Iris pigment epithelial cell (primary cell): Measurements from ENCODE around the gene ENHO.
"Not testable (repeated sequence)": the region's sequence is repeated elsewhere in the genome, so short reads cannot be mapped to it uniquely, and the experiment has no call there.

Experiments used
- DNase-seq: peaks from one replicate; pipeline ENCODE4 v3.0.0-alpha.2; 2011; ENCODE audit warnings: low read depth

Gene ENHO

DNA sequence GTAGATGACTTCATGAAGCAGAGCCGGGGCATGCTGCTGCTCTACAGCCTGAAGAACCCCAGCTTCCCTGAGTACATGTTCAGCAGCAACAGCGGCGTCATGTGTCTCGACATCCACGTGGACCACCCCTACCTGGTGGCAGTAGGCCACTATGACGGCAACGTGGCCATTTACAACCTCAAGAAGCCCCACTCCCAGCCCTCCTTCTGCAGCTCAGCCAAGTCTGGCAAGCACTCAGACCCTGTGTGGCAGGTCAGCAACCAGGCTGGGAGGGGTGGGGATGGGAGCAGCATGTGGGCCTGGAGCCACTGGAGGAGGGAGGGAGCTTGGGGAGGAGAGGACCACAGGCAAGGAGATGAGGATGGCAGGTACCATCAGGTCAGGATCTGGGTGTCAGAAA is 16.2 kb downstream of the ENHO start:
- DNase-seq = no peak

DNA sequence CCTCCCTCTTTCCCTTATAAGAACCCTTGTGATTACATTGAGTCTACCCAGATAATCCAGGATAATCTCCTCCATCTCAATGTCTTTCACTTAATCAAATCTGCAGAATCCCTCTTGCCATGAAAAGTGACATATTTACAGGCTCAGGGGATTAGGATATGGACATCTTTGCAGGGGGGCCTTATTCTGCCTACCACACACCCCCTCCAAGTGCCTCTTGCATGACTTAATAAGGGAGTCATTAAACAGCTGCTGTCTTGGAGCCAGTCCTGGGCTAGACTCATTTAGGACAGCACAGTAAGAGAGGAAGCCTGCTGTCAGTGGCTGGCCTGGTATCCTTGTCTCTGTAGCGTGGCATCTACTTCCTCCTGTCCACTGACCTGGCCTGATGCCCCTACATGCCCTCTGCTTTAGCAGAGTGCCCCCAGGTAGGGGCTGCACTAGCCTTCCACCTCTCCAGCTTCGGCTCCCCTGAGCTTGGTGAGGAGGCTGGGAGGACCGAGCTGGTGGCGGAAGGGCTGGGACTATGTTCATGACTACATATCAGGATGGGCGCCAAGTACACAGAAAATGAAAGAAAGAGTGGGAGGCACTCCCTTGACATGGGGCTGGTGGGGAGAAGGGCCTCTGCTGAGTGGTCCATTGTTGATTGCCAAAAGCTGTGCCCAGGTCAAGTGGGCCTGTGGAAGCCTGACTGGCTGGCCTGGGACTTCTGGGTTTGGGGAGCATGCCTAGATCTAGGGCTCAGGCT is 17.2 kb downstream of the ENHO start:
- no peak for DNase-seq

DNA sequence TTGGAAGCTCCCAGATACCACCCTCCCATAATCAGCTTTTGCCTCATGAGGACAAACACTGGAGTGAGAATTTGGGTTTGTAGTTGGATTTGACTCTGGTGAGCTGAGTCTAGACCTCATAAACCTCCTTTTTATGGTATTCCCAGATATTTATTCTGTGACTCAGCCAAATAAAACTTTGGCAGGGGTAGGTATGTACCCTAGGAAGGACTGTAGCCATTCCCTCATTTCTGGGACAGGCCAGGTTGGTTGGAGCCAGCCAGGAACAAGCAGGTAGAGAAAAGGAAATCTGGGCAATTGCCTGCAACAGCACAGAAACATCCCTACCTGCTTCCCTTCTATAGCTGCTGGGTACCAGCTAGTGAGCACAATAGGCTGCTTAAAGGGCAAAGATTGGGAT is 19.4 kb downstream of the ENHO start:
- DNase-seq = no peak

DNA sequence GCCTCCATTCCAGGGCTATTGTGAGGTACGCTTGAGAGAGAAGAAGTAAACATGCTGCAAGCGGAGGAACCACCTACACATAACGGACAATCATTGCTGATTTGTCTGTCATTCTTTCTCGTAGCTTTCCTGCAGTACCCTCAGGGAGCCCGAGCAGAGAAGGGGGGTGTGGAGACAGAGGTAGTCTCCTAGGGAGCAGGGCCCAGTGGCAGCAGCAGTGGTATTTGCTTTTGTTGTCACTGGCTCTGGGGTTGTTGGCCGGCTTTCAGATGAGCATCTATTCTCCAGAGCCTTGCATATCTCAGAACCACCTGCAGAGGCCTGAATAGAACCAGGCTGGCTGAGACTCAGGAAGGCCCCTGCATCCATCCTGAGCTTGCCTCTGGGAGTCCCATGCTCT is 19.9 kb downstream of the ENHO start:
- no peak for DNase-seq

DNA sequence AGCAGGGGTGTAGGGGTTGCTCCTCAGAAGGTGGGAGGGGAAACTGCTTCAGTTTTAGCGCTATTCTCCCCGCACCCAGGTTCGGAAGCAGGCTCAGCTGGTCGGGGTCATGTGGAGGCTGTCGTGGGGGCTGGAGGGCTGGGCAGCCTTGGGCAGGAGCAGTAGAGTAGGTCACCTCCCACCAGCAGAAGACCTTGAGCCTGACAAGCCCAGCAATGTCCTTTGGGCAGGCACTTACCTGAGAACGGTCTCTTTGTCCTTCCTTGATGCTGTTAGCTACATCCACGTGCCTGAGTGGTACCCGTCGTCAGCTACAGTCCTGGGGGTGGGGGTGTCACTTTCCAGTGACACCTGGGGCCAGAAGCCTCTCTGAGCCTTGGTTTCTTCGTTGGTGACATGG is 20.3 kb downstream of the ENHO start:
- no peak for DNase-seq

DNA sequence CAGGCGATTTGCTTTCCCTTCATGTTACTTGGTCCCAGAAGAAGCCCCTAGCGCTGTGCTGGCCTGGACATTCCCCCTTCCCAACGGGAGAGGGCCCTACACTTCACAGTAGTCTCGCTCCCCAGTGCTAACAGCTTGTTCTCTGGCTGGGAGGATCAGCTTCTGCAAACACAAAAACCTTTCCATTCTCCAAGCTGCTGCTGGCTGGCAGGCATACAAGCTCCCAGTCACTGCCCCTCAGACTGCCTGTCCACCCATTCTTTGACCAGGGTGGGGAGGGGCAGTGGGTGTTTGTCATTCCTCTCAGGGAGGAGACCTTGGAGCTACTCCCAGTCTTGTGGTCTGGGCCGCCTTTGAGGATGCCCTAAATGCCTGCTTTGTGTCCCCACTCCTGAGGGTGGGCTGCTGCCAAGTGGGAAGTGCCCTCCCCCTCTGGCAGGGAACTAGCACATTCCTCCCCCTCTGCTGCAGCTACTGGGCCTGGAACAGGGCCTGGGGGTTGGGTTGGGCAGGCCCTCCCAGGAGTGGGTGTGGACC is 20.8 kb downstream of the ENHO start:
- peak; percentile 33 for DNase-seq

DNA sequence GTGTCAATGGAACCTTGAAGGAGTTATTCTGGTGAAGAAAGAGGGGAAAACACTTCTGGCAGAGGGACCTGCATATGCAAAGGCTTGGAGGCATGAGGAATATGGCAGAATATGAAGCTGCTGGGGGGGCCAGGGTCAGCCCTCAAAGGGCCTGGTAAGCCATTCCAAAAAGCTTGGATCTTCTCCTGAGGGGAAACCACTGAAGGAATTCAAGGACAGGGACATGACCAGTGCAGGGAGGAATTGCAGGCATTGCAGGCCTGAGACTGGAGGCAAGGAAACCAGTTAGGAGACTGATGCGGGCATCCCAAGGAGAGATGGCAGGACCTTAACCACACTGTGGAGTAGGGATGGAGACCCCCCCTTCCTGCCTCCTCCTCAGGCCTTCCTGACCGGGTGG is 21.4 kb downstream of the ENHO start:
- DNase-seq = no peak

DNA sequence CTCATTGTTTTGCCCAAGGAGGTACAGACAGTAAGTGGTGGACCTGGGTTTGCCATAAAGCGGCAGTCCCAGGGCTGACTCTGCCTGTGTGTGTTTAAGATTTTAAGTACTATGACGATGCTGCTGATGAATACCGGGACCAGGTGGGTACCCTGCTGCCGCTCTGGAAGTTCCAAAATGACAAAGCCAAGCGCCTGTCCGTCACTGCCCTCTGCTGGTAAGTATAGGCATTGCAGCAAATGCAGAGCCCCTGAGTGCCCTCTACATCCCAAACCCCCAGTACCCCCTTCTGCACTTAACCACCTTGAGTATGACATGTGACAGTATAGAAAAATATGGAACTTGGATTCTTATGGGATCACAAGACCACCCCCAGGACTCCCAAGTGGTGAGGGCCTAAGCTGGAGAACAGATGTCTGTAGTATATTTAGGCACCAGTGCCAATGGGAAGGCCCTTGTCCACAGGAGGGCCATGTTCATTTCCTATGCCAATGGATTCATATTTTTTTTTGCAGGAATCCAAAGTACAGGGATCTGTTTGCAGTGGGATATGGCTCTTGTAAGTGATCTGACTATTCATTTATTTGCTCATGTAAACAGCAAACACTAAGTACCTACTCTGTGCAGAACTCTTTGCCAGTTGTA is 22.0 kb downstream of the ENHO start:
- no peak for DNase-seq

DNA sequence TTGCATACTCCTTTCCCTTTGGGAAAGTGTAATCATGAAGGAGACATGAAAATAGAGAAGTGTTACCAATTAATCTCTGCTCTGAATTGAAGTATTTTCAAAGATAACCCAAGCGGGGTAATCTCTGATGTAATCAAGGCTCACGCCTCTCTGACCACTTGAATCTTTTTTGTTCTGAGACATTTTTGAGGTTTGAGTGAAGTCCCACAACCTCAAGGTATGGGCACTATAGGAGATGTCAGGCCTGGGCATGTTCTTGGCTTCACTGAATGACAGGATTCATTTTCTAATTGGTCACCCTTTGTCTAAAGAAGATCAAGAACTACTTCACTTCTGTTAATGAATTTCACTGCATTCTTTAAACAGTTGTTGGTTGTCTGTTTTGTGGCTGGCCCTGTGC is 23.7 kb downstream of the ENHO start:
- DNase-seq = no peak

DNA sequence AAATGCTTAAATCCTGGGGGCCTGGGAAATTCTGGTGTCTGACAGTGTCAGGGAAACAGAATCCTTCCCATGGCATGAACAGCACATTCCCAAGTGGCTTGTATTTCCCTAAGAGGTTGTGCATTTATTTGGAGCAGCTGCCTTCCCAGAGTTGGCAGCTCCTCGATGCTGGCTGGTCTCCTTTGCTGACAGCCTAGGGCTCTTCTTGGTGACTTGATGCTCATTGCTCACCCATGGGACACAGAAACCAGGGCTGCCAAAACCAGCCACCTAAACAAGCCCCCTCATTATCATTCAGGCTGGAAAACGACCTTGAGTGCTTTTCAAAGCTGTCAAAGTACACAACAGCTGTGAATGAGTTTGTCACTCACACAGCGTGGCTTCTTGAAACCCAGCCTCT is 24.2 kb downstream of the ENHO start:
- DNase-seq = no peak

DNA sequence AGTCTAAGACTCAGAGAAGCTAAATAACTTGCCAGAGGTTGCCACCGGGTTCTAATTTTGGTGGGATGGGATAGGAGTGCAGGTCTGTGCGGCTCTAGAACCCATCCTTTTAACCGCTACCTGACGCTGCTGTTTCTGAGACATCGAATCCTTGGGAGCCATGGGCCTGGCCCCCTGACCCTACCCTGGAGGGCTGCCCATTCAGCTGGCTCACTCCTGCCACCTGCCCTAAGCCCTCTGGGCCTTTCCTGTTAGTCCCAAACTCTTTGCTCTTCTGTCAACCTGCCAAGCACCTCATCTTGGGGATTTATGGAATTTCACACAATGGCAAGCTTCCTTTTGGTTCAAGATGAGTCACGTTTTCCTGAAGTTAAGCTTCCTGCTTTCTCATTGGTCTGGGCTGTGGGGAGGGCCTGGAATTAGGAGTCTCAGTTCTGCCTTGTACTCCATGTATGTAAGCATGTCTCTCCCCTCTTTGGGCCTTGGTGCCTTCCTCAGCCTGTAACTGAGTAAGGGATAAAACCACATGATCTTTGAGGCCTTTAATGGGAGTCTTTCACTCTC is 26.6 kb downstream of the ENHO start:
- DNase-seq = no peak

DNA sequence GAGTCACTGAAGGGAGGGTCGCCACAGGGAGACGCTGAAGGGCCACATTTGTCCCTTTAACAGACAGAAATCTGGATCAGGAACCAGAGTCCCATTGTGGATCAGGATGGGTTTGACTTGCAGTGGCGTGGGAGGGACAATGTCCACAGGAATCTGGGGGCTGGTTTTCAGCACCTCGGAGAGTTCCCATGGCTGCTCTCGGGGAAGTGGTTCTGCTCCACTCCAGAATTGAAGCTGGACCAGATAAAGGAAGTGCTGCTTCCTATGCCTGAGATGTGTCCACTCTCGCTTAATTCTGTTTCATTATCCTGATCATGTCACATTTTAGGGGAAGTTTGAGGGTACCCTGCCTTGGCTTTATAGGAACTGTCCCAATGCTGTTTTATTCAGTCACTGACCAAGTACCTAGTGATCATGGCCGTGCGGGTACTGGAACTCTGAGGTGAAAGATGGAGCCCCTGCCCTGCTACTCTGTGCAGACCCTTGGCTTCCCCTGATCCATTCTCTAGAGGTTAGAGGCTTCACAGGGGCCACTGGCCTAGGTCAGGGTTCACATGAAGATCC is 28.7 kb downstream of the ENHO start:
- DNase-seq = peak; percentile 32

DNA sequence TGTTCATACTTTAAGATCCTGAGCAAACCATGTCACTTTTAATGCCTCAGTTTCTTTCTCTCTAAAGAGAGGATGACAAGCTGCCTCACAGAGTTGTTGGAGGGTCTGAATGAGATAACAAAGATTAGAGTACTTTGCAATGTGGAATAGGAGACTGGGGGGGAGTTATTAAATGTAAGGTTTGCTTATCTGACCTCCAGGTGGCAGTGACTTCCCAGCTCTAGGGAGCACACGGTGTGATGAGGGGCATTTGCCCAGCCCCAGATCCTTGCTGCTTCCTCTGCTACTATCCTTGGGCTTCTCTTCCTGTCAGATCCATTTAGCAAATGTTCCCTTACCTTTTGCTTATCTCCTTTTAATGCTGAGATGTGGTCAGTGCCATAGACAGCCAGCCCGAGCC is 30.7 kb downstream of the ENHO start:
- DNase-seq = no peak

DNA sequence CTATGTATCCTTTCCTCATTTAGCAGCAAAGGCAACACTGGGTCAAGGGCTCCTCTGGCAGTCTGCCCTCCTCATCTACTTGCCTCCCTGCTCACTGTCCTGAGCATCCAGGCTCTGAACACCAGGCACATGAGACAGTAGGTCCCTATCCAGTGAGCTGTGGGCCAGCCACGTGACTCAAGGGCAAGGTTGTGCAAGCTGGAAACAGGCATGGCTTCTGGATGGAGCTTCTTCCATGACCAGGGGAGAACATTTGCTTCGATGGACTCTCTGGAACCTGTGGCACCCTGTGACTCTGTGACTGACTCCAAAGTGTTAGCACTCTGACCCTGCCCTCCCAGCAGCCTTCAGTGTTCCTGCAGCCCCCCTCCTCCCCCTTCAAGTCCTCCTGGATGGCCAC is 31.2 kb downstream of the ENHO start:
- no peak for DNase-seq

DNA sequence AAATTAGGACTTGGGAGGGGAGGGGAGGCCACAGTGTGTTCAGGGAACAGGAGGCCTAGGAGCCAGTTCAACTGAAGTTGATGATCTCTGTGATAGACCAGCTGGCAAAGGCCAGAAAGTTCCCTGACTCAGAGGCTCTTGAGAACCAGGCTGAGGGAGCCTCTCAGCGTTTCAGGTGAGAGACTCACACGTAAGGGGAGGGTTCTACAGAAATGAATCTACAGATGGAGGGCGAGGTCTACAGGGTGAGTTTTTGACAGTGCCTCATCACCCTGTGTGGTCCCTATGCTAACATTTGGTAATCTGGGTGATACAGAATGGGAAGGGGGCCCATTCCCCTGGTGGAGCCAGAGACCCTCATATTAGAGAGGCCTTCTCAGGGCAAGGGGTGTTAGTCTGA is 32.0 kb downstream of the ENHO start:
- DNase-seq = no peak

DNA sequence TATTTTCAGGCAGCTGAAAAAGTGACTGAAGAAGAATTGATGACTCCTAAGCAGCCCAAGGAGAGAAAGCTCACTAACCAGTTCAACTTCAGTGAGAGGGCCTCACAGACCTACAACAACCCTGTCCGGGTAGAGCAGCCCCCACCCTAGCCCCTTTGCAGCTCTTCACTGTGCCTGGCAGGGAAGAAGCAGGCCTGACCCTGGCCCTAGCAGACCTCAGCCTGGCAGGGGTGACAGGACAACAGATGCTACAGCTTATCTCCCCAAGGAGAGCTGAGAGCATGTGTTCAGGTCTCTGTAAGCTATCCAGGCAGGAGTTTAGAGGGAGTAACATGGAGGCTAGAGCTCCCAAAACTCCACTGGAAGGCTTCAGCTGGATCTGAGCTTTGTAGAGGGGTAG is 32.4 kb downstream of the ENHO start:
- no peak for DNase-seq

DNA sequence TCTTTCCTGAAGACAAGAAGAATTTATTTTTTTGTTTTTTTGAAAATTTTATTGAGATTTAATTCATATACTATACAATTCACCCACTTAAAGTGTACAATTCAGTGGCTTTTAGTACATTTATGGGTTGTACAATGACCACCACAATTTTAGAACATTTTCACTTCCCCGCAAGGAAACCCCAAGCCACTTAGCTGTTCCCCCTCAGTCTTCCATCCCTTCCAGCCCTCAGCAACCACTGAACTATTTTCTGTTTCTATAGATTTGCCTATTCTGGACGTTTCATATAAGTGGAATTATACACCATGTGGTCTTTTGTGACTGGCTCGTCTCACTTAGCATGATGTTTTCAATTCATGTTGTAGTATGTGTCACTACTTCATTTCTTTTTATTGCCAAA is 36.2 kb downstream of the ENHO start:
- DNase-seq = no peak

DNA sequence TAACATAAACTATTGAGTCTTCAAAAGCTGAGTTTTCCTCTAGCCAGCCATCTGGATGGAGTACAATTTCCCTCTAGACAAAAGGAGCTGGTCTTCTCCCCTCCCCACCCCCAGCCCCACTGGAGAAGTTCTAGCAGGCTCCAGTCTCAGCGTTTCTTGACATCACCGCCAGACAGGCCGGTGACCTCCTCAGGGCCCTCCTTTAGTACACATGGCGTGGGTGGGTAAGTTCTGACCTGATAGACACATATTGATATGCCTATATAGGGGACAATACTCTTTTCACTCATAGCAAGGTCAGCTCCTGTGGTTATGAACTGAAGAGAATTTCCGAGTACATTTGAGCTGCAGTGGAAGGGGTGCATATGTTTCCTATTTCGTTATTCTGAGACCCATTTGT is 37.0 kb downstream of the ENHO start:
- DNase-seq = no peak

DNA sequence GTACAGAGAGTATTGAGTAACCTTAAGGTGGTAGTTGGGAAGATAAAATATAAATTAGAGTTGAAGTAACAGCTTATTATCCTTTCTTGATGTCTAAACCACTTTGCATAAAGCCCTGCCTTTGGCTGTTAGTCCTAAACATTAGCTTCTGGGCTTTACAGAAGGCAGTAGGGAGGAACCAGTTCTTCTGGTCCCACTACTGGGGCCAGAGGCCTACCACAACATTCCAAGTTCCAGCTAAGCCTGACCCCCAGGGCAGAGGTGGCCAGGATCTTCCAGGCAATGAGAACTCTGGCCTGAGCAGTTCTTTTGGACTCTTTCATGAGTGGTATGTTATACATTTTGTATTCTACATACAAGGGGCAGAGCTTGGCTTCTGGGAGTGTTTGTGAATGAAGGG is 38.1 kb downstream of the ENHO start:
- DNase-seq = no peak

DNA sequence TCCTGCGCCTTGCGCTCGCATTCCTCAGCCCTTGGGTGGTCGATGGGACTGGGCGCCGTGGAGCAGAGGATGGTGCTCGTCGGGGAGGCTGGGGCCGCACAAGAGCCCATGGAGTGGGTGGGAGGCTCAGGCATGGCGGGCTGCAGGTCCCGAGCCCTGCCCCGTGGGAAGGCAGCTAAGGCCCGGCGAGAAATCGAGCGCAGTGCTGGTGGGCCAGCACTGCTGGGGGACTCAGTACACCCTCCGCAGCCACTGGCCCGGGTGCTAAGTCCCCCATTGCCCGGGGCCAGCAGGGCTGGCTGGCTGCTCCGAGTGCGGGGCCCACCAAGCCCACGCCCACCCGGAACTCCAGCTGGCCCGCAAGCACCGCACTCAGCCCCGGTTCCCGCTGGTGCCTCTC is 40.0 kb downstream of the ENHO start:
- DNase-seq = not testable (repeated sequence)

DNA sequence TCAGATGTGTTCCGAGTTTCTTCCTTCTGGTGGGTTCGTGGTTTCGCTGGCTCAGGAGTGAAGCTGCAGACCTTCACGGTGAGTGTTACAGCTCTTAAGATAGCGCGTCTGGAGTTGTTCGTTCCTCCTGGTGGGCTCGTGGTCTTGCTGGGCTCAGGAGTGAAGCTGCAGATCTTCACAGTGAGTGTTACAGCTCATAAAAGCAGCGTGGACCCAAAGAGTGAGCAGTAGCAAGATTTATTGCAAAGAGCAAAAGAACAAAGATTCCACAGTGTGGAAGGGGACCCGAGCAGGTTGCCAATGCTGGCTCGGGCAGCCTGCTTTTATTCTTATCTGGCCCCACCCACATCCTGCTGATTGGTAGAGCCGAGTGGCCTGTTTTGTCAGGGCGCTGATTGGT is 41.2 kb downstream of the ENHO start:
- not testable (repeated sequence) for DNase-seq

DNA sequence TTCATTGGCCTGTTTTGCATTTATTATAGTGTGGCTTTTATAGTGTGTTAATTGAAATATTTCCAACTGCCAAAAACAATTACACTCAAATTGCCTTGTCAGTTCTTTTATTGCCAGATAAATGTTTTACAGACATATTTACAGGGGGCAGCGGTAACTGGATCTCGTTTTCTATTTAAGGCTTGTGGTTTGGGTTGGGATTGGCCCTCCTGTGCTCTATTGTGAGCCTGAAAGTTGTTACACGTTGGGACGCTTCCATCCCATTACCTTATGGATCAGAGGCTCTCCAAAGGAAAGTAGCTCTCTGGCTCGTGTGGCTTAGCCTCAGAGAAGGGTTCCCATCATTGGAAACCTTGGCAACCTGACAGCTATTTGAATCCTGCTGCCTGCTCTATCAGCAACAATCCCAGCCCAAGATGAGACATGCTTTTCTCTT is 43.3 kb downstream of the ENHO start:
- DNase-seq = no peak

DNA sequence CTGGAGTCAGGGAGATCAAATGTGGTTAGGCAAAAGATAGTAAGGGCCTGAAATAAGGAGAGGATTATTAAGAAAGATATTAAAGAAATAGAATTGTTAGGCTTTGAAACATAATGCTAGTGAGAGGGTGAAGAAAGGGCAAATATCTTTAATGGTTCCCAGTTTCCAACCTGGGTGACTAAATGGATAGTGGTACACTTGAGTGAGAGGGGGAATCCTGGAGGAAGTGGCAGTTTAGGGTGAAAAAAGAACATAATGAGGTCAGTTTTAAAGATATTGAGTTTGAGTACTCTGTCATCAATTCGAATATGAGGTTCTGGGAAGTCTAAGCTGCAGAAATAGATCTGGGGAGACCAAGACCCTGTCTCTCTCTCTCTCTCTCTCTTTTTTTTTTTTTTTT is 45.2 kb downstream of the ENHO start:
- DNase-seq = no peak
